Measurements from ENCODE around the gene FAM118B.

The FAM118B gene

DNA sequence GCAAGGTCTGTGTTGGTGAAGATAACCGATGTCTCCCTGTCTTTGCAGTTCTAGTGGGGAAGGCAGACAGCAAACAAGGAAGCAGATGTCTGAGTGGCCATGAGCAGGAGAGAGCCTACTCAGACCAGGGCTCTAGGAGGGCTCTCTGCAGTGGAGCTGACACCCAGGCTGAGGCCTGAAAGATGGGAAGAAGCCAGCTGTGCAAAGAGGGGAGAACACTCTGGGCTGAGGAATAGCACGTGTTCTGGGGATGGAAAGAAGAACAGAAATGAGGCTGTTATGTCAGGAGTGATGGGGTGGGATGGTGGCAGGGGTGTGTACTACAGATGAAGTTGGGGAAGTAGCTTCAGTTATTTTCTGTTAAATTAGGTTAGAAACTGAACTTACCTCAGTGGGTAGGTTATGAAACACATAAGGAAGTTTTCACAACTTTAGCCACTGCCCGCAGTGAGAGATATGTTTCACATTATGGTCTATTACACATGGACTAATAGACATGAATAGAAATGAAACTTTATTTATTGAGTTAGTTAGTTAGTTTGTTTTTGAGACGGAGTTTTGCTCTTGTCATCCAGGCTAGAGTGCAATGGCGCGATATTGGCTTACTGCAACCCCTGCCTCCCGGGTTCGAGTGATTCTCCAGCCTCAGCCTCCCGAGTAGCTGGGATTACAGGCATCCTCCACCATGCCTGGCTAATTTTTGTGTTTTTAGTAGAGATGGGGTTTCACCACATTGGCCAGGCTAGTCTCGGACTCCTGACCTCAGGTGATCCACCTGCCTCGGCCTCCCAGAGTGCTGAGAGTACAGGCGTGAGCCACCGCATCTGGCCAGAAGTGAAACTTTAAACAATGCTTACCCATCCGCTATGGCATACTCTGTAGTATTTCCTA is 100.1 kb downstream of the FAM118B start:
- DNase-seq, result no peak
